BJ (cell line): ENCODE data around the gene PTGFRN. TPM values are rescaled to one million over a fixed set of nuclear protein-coding genes. Genes with fewer than 3 reads are reported as not detected.

Experiments used
- CTCF ChIA-PET: fragments of 350-600 bp; formaldehyde crosslinking; extraction: SDS; loops from one replicate; lab custom pipeline; 2021; ENCODE audit warnings: antibody characterized with exemption, inconsistent platforms; lab: Yijun Ruan, JAX
- POLR2A ChIA-PET: fragments of 300-600 bp; sonication (Branson Sonifier 250); formaldehyde crosslinking; extraction: SDS; loops from one replicate; lab custom pipeline; 2021; ENCODE audit warnings: antibody characterized with exemption; lab: Charles Lee
- DNase-seq: peaks from one replicate; pipeline ENCODE4 v3.0.0-alpha.2; 2011; ENCODE audit warnings: low read depth
- H3K27me3 ChIP-seq: 2 replicates; pipeline ENCODE4 v1.6.0; 2011; ENCODE audit warnings: low read length; ENCODE audit not compliant: control insufficient read depth, insufficient read depth
- H3K36me3 ChIP-seq: 2 replicates; pipeline ENCODE4 v1.5.1; 2011; ENCODE audit warnings: low read length; ENCODE audit not compliant: control insufficient read depth, insufficient read depth
- H3K4me3 ChIP-seq: 2 replicates; pipeline ENCODE4 v1.5.1; 2011; ENCODE audit warnings: low read depth, mild to moderate bottlenecking, control low read depth, low read length
- polyA plus RNA-seq: library from polyadenylated mRNA; depleted of rRNA; stranded (reverse); fragments of >200 nt; gene quantifications from 2 replicates; pipeline ENCODE4 v1.2.3, GENCODE V29; 2011
- TF ChIP-seq, protein P1 (sequence below): IDR thresholded peaks from 2 replicates; pipeline ENCODE4 v1.5.1; 2011; ENCODE audit warnings: low read depth, mild to moderate bottlenecking, control low read depth, inconsistent platforms, low read length, moderate library complexity; ENCODE audit not compliant: insufficient read depth

PTGFRN gene
- polyA plus RNA-seq, 1 experiment, result 3.1 TPM

DNA sequence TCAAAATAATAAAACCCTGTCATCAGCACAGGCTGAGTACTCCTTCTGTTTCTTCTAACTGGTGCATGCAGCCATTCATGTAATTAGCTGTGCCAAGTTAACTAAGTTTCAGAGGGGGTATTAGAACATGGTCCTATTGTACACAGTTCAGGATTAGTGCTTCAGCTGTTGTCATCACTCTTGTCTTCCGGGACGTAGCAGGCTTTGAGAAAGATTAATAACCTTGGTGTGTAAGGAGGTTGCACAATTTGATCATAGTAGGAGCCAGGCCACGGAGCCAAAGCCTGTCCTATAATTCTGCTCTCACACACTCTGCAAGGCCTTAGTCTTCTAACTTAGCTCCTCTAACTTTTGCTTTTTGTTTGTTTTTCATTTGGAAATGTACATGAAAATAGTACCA lies 44.7 kb downstream of the PTGFRN start:
- Histone ChIP-seq H3K36me3 (no peaks in the 10 kb centered on the region), H3K4me3 (no peak overlapping the region), H3K27me3 (no peaks in the 10 kb centered on the region; the same call in 1 of the 2 replicates)
- DNase-seq, result no peak
- POLR2A ChIA-PET, result no interaction called here
- TF ChIP-seq, protein P1, sequence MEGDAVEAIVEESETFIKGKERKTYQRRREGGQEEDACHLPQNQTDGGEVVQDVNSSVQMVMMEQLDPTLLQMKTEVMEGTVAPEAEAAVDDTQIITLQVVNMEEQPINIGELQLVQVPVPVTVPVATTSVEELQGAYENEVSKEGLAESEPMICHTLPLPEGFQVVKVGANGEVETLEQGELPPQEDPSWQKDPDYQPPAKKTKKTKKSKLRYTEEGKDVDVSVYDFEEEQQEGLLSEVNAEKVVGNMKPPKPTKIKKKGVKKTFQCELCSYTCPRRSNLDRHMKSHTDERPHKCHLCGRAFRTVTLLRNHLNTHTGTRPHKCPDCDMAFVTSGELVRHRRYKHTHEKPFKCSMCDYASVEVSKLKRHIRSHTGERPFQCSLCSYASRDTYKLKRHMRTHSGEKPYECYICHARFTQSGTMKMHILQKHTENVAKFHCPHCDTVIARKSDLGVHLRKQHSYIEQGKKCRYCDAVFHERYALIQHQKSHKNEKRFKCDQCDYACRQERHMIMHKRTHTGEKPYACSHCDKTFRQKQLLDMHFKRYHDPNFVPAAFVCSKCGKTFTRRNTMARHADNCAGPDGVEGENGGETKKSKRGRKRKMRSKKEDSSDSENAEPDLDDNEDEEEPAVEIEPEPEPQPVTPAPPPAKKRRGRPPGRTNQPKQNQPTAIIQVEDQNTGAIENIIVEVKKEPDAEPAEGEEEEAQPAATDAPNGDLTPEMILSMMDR, result no peak
- CTCF ChIA-PET, result no interaction called here

DNA sequence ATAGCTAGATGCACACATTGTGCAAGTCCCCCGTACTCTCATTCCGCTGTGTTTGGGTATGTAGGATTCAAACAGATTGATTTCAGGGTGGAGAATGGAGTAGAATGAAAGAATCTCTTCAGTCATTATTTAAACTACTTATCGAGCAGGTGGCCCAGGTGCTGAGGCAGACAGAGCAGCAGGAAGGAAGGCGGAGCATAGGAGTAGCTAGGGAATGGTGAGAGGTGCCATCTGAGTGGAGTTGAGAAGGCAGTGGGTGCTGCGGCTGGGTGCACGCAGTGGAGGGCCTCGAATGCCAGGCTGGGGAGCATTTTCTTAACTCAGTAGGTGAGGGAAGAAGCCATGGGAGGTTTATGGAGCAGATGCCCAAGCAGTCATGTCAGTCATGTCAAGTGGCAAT lies 46.7 kb downstream of the PTGFRN start:
- POLR2A ChIA-PET, result no interaction called here

DNA sequence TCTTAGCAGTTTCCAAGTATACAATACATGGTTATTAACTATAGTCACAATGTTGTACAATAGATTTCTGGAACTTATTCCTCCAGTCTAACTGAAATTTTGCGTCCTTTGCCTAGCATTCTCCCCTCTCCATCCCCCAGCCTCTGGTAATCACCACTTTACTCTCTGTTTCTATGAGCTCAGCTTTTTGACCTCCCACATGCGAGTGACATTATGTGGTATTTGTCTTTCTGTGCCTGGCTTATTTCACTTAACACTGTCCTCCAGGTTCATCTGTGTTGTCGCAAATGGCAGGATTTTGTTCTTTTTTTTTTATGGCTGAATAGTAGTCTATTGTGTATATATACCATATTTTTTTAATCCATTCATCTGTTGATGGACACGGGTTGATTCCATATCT lies 47.9 kb downstream of the PTGFRN start:
- POLR2A ChIA-PET, result no interaction called here
- Histone ChIP-seq H3K27me3 (no peaks in the 10 kb centered on the region), H3K36me3 (no peaks in the 10 kb centered on the region), H3K4me3 (no peak overlapping the region)
- no peak for DNase-seq
- TF ChIP-seq, protein P1, result no peak
- CTCF ChIA-PET, result no interaction called here

More for the DNA sequence above, 46.7 kb downstream of the PTGFRN start:
- no peak for DNase-seq
- TF ChIP-seq, protein P1, result no peak
- CTCF ChIA-PET, result interaction anchor here (1.4 kb wide), 1 partner anchor 10 kb away, joined by 3 read pairs; no protein-coding TSS in a partner anchor
- no peaks in the 10 kb centered on the region for H3K36me3 ChIP-seq
- H3K27me3 ChIP-seq, result no peaks in the 10 kb centered on the region; the same call in 1 of the 2 replicates
- H3K4me3 ChIP-seq, result no peak overlapping the region

DNA sequence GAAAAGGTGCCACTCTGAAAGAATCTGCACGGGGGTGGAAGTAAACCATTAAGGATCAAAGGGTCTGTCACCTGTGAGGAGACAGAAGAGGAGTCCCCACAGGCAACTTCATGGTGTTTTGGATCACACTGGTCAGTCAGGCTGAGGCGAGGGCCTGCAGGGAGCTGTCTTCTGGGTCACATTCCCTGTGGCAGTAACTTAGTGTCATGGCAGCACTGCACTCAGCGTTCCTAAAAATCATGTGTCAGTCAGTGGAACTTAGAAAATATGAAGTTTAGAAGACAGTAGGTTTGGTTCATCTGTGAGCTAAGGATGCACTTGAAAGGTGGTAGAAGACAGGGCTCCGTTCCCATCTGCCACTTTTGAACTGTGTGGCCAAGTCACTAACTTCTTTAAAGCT lies 48.4 kb downstream of the PTGFRN start:
- POLR2A ChIA-PET, result no interaction called here
- TF ChIP-seq, protein P1, result no peak
- CTCF ChIA-PET, result no interaction called here
- no peak for DNase-seq
- no peaks in the 10 kb centered on the region for H3K36me3 ChIP-seq
- H3K27me3 ChIP-seq, result no peaks in the 10 kb centered on the region
- no peak overlapping the region for H3K4me3 ChIP-seq

DNA sequence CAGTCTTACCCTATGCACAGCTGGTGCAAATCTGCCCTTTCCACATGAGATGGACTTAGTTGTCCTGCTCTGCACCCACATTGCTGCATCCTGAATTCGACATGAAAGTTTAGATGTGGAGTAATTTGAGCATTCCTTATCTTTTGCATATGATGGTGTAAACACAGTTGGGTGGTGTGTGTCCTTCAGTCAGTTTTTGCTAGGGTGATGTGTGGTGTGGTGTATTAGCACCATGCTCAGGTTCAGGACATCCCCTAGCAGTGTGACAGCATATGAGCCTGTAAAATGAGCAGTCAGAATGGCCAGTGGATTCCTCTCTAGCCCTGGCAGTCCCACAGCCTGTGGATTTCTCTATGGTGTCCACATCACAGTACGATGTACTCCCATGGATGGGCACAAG lies 49.3 kb downstream of the PTGFRN start:
- Histone ChIP-seq H3K4me3 (no peak overlapping the region), H3K27me3 (no peaks in the 10 kb centered on the region), H3K36me3 (no peaks in the 10 kb centered on the region)
- CTCF ChIA-PET, result no interaction called here
- no peak for DNase-seq
- POLR2A ChIA-PET, result no interaction called here
- TF ChIP-seq, protein P1, result no peak
